HAP-1 (cell line): ENCODE results near the gene SERTAD2.

Source experiments
- DNase-seq, 2 experiments: peaks; one replicate each; pipeline ENCODE4 v3.0.0-alpha.2; 2016 to 2020; ENCODE audit warnings: low spot score in 2 of 2
- H3K27me3 ChIP-seq: fragments of 250-450 bp; sonication (Bioruptor Pico); 2 replicates; pipeline ENCODE4 v1.5.1; 2020; ENCODE audit warnings: low read depth, mild to moderate bottlenecking, moderate library complexity
- H3K36me3 ChIP-seq: fragments of 250-450 bp; sonication (Bioruptor Pico); replicated peaks from 2 replicates; pipeline ENCODE4 v1.5.1; 2020; ENCODE audit warnings: mild to moderate bottlenecking
- H3K4me1 ChIP-seq: fragments of 250-450 bp; sonication (Bioruptor Pico); 2 replicates; pipeline ENCODE4 v1.5.1; 2020; ENCODE audit warnings: mild to moderate bottlenecking
- H3K4me3 ChIP-seq: fragments of 250-450 bp; sonication (Bioruptor Pico); 2 replicates; pipeline ENCODE4 v1.5.1; 2020; ENCODE audit warnings: mild to moderate bottlenecking, moderate library complexity
- H3K9me3 ChIP-seq: fragments of 250-450 bp; sonication (Bioruptor Pico); 2 replicates; pipeline ENCODE4 v1.5.1; 2020; ENCODE audit warnings: mild to moderate bottlenecking, moderate library complexity
- in situ Hi-C: fragments of 300-500 bp; cut with MboI; formaldehyde crosslinking; loops from 3 replicates; pipeline ENCODE4 v1.14.3; 2020; ENCODE audit warnings: low sequenced_read_pairs, inconsistent platforms, mixed read lengths

The SERTAD2 gene

DNA sequence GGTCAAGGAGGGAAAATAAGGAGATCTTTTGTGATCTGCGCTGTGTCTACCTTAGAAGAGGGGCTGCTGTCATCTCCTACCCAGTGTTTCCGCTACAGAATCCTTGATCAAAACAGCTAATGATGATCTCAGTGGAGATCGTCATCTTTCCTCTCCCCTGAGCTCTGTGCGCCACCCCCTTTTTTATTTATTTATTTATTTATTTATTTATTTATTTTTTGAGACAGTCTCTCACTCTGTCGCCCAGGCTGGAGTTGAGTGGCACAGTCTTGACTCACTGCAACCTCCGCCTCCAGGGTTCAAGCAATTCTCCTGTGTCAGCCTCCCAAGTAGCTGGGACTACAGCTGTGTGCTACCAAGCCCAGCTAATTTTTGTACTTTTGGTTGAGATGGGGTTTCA is 55.5 kb downstream of the SERTAD2 start:
- Histone ChIP-seq H3K27me3 (no peaks in the 10 kb centered on the region), H3K4me1 (no peaks in the 10 kb centered on the region), H3K9me3 (no peaks in the 10 kb centered on the region), H3K36me3 (no peaks in the 10 kb centered on the region), H3K4me3 (no peak overlapping the region)
- no peak for DNase-seq
- in situ Hi-C loops, result loop anchor here (5.0 to 25.0 kb wide), 2 partner anchors 269 to 439 kb away; no protein-coding TSS in a partner anchor

DNA sequence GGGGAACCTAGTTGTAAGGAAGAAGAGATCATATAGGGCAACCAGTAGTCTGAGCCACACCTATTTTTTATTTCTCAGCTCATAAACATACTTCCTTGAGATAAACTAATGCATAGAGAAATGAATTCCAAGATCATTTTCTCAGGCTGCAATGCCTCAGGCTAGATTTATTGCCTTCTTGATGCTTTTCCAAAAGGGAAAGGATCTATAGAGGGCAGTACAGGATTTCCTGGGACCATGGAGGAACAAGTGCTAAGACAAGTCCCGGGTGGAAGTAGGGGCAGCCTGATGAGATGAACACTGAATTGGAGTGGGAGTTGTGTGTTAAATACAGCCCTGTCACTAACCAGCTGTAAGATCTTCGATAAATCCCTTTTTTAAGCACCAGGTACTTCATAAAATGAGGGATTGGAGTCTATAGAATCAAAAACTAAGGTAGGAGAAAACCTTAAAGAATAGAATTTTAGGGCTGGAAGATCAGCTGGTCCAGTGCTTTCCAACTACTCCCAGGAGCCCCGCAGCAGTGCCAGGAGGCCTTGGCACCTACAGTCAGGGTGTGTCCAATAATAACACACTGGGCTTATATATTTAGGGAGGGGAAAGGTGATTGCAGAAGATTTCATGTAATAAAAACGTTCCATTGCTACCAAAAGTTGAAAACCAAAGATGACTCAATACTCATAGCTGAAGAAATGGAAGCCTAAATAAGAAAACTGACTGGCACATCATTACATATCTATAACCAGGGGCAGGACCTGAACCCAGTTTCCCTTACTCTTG is 58.1 kb downstream of the SERTAD2 start:
- in situ Hi-C loops, result loop anchor here (5.0 to 25.0 kb wide), 2 partner anchors 272 to 442 kb away; no protein-coding TSS in a partner anchor
- peak in 1 of 2 experiments; percentile 29 for DNase-seq

DNA sequence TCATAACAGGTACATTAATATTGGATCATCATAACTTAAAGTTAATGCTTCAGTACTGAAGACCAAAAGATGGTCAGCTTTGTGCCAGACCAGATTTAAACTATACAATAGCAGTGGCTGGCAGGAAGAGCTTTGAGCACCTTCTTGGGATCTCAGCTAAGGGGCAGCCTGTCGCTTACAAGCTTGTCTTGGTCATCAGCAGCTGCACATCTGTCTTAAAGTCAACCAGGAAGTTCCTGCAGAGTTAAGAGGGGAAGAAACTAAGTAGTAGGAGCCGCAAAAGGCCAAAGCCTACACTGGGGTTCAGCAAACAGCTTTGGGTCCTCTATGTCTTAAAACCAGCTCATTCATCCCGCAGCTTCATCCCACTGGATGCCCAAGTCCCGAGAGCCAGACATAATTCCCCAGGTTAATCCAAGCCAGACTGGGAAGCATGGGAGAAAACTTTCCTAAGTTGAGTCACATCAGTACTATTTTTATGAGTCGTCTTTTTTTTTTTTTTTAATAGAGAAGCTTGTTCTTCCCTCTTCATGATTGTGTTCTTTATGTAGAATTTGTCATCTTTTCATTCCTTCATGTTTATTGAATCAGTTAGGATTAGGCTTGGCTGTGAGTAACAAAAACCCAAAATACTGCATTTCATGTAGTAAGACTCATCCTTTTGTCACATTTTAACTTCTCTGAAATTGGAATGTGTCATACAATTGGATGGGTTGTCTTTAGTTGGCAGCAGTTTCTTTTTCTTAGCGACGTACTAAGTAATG is 59.3 kb downstream of the SERTAD2 start:
- Histone ChIP-seq H3K4me1 (no peaks in the 10 kb centered on the region), H3K27me3 (no peaks in the 10 kb centered on the region), H3K36me3 (peaks cover 3% of the 10 kb centered on the region; the same call in 1 of the 2 replicates), H3K4me3 (no peak overlapping the region), H3K9me3 (no peaks in the 10 kb centered on the region)
- DNase-seq, result no peak
- in situ Hi-C loops, result loop anchor here (25.0 kb wide), 1 partner anchor 443 kb away; no protein-coding TSS in a partner anchor

More for the DNA sequence above, 58.1 kb downstream of the SERTAD2 start:
- H3K27me3 ChIP-seq, result no peaks in the 10 kb centered on the region
- no peaks in the 10 kb centered on the region for H3K9me3 ChIP-seq
- peaks cover 3% of the 10 kb centered on the region; the same call in 1 of the 2 replicates for H3K36me3 ChIP-seq
- H3K4me1 ChIP-seq, result no peaks in the 10 kb centered on the region
- H3K4me3 ChIP-seq, result no peak overlapping the region

DNA sequence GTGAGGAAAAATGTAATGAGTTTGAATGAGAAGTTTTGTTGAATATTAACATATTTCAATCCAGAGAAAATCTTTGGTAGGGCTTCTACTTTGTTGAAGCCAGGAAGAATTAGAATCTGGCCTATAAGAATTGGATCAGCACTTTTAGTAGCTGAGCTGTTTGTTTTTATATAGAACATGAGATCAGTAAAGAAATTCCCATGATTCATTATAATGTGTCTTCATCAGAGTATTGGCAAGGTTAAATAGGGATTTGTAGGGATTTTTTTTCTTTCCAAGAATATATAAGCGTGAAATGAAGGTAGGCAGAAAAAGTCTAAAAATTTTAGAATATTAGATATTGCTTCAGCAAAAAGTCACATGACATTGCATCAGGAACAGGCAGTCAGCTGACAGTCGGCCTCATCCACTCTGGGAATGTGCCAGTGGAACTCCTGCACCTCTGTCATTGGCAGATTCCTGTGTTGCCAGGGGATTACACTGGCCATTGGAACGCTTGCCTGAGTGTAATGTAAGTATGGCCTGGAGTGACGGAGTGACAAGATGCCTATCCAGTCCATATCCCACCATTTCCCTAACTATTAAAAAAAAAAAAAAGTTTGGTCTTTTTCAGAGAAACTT is 60.6 kb downstream of the SERTAD2 start:
- Histone ChIP-seq H3K9me3 (no peaks in the 10 kb centered on the region), H3K36me3 (peaks cover 6% of the 10 kb centered on the region; the same call in 1 of the 2 replicates), H3K4me3 (no peak overlapping the region), H3K27me3 (no peaks in the 10 kb centered on the region), H3K4me1 (no peaks in the 10 kb centered on the region)
- in situ Hi-C loops, result loop anchor here (25.0 kb wide), 1 partner anchor 444 kb away; no protein-coding TSS in a partner anchor
- DNase-seq, result no peak

DNA sequence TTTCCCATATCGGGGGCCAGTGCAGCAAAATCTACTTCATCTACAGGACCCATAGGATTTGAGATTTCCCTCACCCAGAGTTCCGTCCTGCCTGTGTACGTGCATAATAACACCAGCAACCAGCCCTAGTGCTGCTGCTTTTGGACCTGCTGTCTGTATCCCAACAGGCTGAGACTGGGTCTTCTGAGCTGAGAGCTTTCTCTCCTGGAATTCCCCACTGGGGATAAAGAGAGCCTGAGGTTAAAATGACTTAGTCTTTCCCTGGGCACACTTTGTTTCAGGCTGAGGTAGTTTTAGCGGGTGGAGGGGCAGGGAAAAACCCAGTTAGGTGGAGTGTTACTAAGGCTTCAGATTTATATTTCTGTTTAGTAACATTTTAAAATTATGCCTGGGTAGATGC is 62.5 kb downstream of the SERTAD2 start:
- no peak overlapping the region for H3K4me3 ChIP-seq
- no peaks in the 10 kb centered on the region for H3K27me3 ChIP-seq
- no peaks in the 10 kb centered on the region for H3K4me1 ChIP-seq
- H3K36me3 ChIP-seq, result peaks cover 10% of the 10 kb centered on the region
- no peaks in the 10 kb centered on the region for H3K9me3 ChIP-seq
- no peak for DNase-seq
- in situ Hi-C loops, result loop anchor here (25.0 kb wide), 1 partner anchor 446 kb away; no protein-coding TSS in a partner anchor

DNA sequence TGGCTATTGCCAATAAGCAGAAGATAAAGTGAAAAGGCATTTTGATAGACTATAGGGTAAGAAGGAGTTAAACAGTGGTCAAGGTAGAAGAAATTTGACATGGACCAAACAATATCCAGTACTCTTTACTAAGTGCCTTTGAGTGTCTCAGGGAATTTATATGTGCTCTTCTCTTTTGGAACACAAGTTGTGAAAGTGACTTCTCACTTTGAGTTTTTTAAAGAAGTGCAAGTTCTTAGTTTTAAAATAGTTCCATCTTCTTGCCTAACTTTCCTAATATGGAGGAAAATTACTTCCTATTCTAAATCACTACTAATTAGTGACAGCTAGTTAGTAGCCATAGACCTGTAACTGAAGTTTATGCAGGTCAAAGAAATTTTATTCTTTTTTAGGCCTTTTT is 66.2 kb downstream of the SERTAD2 start:
- no peak overlapping the region for H3K4me3 ChIP-seq
- in situ Hi-C loops, result loop anchor here (25.0 kb wide), 1 partner anchor 450 kb away; no protein-coding TSS in a partner anchor

DNA sequence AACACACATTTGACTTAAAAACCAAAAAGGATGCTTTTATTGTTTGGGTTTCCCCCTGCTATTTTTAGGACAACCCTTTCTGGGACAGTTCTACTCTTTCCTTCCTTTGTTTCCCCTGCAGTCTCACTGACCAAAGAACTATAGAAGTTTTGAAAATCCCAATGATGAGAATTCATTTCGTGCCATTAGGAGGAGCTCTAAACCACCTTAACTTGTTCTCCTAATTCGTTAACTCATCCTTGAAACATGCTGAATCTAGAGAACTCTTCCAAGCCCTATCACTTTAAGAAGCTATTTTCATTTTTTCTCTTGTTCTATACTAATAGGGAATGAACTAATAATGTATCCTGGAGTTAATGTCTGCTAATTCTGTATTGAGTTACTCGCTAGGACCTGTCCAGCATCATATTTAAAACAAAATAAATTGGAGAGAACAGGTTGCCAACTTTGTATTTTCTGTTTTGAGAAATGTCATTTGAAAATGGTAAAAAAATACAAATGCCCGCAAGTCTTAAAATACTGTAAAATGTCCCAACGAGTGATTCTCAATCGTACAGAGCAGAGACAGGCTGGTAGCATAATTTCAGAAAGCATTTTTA is 66.7 kb downstream of the SERTAD2 start:
- DNase-seq, result peak in 1 of 2 experiments; percentile 77
- peaks cover 16% of the 10 kb centered on the region for H3K36me3 ChIP-seq
- in situ Hi-C loops, result loop anchor here (25.0 kb wide), 1 partner anchor 450 kb away; no protein-coding TSS in a partner anchor
- H3K9me3 ChIP-seq, result no peaks in the 10 kb centered on the region
- H3K4me3 ChIP-seq, result no peak overlapping the region
- no peaks in the 10 kb centered on the region for H3K27me3 ChIP-seq
- no peaks in the 10 kb centered on the region for H3K4me1 ChIP-seq

More for the DNA sequence above, 66.2 kb downstream of the SERTAD2 start:
- H3K36me3 ChIP-seq, result peaks cover 16% of the 10 kb centered on the region
- no peaks in the 10 kb centered on the region for H3K27me3 ChIP-seq
- no peak for DNase-seq
- no peaks in the 10 kb centered on the region for H3K4me1 ChIP-seq
- H3K9me3 ChIP-seq, result no peaks in the 10 kb centered on the region

DNA sequence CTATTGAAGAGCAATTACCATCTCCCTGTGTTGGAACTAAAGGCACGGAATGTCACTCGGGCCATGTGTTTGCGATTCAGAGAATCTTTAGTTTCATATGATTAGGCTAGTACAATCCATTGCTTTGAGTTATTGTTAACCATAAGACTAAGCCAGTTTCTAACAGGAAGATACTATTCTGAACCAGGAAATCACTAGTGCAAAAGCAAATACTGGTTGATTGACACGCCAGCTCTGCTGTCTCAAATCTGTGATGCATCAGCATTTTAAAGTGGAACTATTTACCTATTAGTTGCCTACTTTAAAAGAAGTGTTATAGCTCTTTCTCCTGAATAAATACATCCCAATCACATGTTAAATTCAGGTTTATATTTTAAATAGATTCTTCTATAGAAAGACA is 67.7 kb downstream of the SERTAD2 start:
- H3K4me1 ChIP-seq, result no peaks in the 10 kb centered on the region
- no peak for DNase-seq
- H3K36me3 ChIP-seq, result peaks cover 13% of the 10 kb centered on the region
- no peaks in the 10 kb centered on the region for H3K27me3 ChIP-seq
- H3K4me3 ChIP-seq, result no peak overlapping the region
- in situ Hi-C loops, result loop anchor here (25.0 kb wide), 1 partner anchor 451 kb away; no protein-coding TSS in a partner anchor
- H3K9me3 ChIP-seq, result no peaks in the 10 kb centered on the region

DNA sequence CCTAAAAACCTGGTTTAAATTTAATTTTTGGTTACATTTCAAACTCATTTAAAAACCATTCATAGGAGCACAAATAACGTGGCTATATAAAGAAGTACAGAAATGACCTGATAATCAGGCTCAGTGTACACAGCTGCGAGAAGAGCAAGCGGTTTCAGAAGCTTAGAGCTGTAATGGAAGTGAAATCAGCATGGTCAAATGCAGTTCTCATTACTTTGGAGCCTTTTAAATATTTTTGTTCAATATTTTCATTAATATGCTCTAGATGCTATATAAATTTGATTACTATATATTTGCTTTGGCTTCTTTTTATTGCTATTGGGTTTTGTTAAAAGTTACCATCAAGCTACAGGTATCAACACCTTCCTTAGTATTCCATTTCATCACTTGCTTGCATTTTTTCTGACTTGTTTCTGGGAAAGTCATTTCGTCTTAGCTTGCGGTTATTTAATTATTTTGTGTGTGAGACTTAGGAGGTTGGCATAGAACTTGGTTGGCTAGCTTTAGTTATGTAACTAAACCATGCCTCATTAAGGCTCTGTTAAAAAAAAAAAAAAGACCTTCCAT is 70.9 kb downstream of the SERTAD2 start:
- DNase-seq, result no peak
- in situ Hi-C loops, result loop anchor here (25.0 kb wide), 1 partner anchor 454 kb away; no protein-coding TSS in a partner anchor
- peaks cover 16% of the 10 kb centered on the region for H3K36me3 ChIP-seq
- no peaks in the 10 kb centered on the region for H3K9me3 ChIP-seq
- H3K4me3 ChIP-seq, result no peak overlapping the region
- H3K4me1 ChIP-seq, result no peaks in the 10 kb centered on the region
- H3K27me3 ChIP-seq, result no peaks in the 10 kb centered on the region

DNA sequence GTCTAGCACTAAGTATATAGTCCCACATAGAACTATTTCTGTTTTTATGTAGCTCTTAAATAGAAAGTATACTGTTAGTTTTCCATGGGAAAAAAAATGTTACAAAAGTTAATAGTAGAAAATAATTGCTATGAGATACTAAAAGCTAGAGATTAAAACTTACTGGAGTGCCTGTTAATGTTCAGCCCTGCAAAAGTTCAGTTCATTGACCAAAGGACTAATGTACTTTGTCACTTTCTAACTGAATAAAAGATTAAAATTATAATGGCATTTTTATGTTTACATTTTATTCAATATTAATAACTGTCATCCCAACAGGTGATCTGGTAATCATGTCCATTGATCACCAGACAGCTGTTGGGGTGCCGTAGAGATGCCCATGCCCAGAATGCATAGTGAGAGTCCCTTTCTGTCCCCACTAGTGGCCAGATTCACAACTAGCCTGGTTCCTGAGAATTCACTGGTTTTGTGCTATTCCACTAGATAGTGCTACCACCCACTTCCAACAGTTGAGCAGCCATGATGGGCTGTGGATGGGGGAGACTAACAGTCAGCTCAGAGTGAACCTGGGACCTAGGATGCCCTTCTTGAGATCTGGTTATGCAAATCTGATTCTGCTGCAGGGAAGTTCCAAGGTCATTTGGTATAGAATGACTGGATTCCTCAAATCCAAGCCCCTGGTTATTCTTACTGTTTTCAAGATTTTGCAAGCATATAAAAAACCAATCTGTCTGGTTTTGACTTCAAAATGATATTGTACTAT is 71.8 kb downstream of the SERTAD2 start:
- Histone ChIP-seq H3K9me3 (no peaks in the 10 kb centered on the region), H3K36me3 (peaks cover 20% of the 10 kb centered on the region; the same call in 1 of the 2 replicates), H3K4me3 (no peak overlapping the region), H3K4me1 (no peaks in the 10 kb centered on the region), H3K27me3 (no peaks in the 10 kb centered on the region)
- no peak for DNase-seq
- in situ Hi-C loops, result loop anchor here (25.0 kb wide), 1 partner anchor 455 kb away; no protein-coding TSS in a partner anchor
